DMS114 treated with DMSO at 0.1 percent for 48 hours (cell line): ENCODE results near the gene COPZ2.
"Not testable (repeated sequence)": the region's sequence is repeated elsewhere in the genome, so short reads cannot be mapped to it uniquely, and the experiment has no call there.

ENCODE experiments used
- DNase-seq: peaks from one replicate; lab custom pipeline; 2025; ENCODE audit not compliant: unreplicated experiment; lab: John Stamatoyannopoulos, UW

COPZ2 gene, protein sequence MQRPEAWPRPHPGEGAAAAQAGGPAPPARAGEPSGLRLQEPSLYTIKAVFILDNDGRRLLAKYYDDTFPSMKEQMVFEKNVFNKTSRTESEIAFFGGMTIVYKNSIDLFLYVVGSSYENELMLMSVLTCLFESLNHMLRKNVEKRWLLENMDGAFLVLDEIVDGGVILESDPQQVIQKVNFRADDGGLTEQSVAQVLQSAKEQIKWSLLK

DNA sequence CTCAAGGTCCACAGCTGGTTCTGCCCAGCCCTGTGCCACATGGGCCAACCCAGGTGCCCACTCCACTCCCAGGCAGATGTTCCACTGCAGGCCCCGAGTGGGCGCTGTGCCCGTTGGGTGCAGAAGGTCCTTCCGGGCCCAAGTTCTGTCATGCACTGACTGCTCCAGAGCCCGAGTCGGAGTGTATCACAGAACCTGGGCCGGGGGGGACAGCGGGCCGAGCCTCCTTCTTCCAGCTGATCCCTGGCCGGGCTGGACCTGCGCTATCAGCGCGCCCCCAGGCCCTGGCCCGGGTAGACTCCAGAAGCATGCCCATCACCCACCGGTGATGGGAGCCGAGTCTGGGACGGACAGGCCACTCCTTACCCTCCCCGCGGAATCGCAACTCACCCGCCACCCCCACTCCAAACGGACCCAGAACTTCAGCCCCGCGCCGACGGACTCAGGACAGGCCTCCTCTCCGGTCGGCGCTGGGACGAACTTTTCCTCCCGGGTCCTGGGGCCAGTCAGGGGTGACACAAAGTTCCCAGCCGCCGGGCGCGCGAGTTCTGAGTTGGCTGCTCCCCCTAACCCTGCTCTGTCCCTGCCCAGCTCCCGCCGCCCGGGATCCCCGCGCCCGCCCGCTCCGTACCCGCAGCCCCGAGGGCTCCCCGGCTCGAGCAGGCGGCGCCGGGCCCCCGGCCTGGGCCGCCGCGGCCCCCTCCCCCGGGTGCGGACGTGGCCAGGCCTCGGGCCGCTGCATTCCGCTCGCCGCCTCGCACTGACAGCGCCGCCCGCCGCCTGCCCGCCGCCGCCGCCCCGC, at the start of gene COPZ2:
Gene COPZ2, minus strand, starts transcription at position 762 of the 802 bp plus-strand sequence. Its CDS starts 20 bp downstream, at position 742.
- DNase-seq, result no peak

DNA sequence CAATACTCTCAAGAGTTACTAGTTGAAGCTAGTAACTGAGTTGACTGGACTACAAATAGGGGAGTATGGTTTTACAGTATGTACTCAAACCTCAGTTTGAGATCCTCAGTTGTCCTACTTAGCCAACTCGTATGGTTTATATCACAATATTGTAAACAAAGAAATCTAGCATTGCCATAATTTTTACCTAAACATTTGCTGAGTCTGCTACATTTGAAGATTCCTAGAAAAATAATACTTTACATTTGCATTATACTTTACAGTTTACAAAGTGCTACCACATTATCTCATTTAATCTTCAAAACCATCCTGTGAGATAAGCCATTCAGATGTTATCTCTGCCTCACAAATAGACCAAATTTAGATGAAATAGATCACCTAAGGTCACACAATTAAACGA, 47.3 kb upstream of the COPZ2 start:
- no peak for DNase-seq

DNA sequence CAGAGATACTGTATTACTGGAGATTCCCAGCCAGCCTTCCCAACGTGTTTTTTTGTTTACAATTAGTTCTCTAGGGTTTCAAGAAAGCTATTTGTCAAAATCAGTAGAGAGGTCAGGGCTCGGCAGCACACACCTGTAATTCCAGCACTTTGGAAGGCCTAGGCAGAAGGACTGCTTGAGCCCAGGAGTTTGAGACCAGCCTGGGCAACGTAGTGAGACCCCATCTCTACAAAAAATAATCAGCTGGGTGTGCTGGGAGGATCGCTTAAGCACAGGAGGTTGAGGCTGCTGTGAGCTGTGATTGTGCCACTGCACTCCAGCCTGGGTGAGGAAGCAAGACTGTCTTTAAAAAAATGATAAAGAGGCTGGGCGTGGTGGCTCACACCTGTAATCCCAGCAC, 44.3 kb upstream of the COPZ2 start:
- no peak for DNase-seq

DNA sequence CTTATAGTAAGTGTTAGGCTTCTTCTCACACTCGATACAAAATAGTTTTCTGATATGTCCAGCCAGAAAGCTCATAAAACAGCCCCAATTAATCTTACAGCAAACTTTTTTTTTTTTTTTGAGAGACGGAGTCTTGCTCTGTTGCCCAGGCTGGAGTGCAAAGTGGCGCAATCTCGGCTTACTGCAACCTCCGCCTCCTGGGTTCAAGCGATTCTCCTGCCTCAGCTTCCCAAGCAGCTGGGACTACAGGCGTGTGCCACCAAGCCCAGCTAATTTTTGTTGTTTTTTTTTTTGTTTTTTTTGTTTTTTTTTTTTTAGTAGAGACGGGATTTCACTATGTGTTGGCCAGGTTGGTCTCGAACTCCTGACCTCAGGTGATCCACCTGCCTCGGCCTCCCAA, 39.6 kb upstream of the COPZ2 start:
- DNase-seq, result not testable (repeated sequence)

DNA sequence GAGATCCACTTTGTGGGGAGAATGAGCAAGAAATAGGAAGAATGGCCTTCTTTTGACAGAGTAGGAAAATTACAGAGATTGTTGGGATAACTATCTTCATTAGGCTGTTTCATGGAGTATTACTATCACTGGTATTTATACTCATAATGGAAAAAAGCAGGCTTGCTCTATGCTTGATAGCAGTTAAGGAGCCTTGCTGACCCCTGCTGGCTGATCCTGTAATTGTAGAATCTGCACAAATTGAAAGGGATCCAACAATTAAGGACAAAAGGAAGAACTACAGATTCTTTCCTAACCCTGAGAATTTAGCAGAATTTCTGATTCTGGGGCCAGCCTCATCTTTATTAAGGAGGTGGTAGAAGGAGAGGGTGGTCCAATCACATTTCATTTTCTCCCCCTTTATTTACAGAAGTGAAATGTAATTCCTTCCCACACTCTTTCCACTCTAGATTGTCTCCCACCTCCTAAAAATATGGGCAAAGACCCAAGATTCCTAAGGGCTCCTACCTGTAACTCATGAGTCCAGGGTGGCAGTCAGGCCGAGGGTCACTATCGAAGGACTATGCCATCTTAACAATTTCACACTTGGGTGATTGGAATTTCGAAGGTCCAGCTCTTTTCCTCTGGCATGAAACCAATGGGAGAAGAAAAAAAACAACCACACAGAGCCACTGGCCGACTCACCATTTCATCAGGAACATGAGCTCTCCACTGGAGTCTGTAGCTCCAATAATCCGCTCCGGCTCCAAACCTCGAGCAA, 36.9 kb upstream of the COPZ2 start:
- DNase-seq, result peak; percentile 52

DNA sequence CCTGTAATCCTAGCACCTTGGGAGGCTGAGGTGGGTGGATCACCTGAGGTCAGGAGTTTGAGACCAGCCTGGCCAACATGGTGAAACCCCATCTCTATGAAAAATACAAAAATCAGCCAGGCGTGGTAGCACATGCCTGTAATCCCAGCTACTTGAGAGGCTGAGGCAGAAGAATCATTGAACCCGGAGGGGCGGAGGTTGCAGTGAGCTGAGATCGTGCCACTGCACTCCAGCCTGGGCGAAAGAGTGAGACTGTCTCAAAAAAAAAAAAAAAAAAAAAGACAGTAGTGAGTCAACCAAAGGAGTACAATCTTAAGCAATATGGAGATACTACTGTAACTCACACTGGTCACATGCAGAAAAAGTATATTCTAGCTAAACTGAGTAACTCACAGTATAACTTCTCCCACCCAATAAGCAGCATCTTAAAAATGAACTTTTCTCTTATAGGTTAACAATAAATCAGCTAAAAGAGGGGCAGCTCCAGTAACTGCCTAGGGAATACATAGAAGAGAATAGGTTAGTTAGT, 36.0 kb upstream of the COPZ2 start:
- DNase-seq, result not testable (repeated sequence)

DNA sequence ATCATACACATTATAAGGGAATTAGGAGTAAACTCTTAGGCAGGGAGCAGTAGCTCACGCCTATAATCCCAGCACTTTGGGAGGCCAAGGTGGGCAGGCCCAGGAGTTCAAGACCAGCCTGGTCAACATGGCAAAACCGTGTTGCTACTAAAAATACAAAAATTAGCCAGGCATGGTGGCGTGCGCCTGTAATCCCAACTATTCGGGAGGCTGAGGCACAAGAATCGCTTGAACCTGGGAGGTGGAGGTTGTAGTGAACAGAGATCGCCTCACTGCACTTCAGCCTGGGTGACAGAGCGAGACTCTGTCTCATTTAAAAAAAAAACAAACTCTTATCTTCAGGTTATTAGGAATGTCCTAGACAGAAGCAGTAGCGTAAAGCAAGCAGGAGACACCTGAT, 35.2 kb upstream of the COPZ2 start:
- DNase-seq, result not testable (repeated sequence)

DNA sequence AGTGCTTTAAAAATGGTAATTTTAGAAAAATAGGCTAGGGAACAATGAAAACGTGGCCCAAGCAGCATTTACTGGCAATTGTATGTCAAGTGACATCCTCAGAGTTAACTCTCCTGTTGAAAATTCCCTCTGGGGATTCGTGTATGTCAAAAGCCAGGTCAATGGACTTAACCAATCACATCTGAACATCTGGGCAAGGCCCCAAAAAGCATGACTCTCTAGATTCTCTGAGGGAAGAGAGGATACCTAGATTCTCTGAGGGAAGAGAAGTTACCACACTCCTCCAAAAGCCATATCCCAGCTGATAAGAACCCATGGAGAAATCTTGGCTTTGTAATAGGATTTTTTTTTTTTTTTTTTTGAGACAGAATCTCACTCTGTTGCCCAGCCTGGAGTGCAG, 34.1 kb upstream of the COPZ2 start:
- no peak for DNase-seq

DNA sequence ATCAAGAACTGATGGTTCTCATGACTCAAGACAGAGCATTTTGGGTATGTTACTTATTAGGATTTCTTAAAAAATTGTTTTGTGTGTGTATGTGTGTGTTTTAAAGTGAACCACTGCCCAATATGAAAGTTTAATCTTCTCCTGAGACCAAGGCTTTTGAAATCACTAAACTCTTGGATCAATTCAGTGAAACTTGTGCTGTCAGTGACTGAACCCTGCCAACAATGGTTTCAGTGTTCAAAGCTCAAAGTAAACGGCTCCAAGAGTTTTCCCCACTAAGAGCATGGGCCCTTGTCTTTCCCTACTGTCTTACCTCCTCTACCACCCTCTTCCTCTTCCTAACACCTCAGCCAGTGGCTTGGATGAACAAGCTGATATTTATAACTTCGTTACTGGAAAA, 32.6 kb upstream of the COPZ2 start:
- DNase-seq, result no peak

DNA sequence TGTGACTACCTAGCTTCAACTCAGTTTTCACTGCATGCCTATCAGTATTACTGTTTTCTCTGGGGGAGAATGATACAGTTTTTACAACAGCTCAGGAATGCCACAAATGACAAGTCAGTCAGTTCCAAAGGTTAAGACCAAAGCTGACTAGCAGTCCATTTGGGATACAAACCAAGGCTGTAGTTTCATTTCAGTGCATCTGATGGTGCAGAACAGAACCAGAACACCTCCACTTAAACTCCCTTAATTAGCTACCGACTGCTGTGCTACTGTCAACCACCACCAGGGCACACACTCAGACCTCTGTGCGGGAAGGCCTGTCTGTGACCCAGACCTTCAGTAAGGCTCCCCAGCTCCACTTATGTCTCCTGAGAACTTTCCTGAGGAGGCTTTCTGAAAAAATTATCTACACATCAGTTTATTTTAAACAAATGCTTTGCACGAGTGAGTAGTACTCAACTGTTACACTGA, 30.9 kb upstream of the COPZ2 start:
- peak; percentile 26 for DNase-seq

DNA sequence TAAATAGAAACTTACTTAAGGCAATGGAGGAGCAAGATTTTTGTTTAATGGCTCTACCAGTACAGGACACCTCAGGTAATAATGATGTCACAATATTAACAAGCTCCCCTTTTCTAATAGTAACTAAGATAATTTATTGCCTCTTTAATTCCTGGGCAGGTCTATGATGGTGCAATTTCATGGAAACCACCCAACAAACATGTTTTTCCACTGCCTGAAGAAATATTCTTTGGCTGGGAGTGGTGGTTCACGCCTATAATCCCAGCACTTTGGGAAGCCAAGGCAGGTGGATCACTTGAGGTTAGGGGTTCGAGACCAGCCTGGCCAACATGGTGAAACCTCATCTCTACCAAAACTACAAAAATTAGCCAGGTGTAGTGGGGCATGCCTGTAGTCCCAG, 30.2 kb upstream of the COPZ2 start:
- not testable (repeated sequence) for DNase-seq

DNA sequence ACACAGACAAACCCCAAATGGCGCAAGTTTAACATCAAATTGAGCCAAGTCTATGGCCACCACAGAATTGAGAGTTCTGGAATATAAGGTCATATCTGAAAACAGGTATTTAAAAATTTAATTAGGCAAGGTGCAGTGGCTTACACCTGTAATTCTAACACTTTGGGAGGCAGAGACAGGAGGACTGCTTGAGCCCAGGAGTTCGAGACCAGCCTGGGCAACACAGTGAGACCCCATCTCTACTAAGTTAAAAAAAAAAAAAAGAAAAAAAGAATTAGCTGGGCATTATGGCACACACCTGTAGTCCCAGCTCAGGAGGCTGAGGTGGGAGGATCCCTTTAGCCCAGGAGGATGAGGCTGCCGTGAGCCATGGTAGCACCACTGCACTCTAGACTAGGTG, 29.6 kb upstream of the COPZ2 start:
- DNase-seq, result no peak

DNA sequence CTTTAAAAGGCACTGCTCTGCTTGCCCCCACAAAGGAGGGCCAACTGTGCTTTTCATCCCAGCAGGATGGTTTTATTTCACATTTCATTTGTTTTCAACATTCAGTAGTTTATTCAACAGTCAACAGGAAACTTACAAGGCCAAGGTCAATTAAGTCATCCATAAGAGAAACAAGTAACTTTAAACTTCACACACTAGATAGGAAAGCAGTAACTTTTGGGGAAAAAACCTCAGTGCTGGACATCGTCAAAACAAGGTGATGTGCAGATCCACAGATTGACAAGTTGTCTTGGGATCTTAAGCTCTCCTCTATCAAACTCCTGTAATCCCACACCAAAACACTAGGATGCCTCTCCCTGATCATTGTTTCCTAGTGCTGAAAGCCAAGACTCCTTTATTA, 29.1 kb upstream of the COPZ2 start:
- DNase-seq, result peak; percentile 10

DNA sequence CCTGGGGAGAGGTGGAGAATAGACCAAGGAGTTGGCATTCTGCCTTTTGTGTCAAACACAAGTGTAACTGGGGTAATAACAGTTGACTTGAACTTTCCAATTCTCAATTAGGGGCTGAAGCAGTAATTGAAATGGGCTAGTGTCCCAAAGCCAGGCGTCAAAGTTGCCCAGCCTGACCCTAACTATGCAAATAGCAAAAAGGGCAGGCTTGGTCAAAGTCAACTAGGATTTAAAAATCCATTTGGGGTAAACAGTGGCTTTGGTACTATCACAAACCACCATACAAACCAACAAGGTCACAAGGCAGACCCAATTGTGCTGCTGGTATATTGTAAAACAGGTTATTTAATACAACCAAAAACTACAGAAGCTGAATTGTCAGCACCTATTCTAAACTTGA, 28.6 kb upstream of the COPZ2 start:
- DNase-seq, result no peak

DNA sequence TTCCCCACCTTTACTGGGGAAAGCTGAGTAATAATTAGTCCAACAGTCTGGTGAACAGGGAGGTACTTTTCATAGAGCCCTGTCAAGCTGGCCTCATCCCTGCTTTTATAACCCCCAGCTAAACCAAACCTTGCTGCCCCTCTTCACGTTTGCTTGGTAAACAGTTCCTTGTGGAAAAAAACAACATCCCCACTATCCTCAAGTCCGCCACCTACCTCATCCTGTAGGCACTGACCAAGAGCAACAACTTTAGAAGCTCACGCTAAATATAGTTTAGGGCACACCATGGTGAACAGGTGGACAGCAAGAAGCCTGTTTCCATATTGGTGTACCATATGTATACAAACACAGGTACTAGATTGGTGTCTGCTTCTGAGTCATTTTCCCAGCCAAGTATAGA, 27.0 kb upstream of the COPZ2 start:
- no peak for DNase-seq

DNA sequence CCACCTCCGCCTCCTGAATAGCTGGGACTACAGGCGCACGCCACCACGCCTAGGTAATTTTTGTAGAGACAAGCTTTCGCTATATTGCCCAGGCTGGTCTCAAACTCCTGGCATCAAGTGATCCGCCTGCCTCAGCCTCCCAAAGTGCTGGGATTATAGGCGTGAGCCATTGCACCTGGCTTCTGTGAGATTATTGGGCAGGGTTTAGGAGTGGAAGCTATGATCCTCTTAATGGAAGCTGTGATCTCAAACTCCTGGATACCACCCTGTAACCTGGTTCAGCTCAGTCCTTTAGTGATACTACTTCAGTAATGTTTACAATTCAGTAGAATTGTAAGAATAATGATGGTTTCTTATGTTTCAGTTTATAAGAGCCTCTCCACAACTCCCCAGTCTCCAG, 24.7 kb upstream of the COPZ2 start:
- DNase-seq, result no peak

DNA sequence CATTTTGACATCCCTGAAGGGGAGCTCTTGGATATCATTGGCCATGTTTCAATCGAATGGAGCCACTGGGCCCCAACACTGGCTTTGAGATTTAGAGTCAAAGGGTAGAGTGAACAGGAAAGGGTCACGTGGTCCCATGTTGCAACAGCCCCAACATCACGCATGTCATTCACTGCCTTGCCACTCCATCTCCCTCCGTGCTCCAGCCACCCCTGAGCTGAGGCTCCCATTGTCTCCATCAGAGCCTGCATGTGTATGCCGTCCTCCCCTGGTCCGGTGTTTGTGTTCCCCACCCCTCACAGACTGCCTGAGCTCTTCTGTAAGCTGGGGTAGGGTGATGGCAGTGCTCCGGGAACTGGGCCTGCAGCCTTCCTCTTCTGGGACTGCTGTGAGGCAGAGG, 22.7 kb upstream of the COPZ2 start:
- DNase-seq, result no peak

DNA sequence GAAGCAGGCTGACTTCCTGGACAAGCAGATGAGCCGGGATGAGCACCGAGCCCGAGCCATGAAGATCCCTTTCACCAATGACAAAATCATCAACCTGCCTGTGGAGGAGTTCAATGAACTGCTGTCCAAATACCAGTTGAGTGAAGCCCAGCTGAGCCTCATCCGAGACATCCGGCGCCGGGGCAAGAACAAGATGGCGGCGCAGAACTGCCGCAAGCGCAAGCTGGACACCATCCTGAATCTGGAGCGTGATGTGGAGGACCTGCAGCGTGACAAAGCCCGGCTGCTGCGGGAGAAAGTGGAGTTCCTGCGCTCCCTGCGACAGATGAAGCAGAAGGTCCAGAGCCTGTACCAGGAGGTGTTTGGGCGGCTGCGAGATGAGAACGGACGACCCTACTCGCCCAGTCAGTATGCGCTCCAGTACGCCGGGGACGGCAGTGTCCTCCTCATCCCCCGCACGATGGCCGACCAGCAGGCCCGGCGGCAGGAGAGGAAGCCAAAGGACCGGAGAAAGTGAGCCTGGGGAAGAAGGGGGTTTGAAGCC, 21.6 kb upstream of the COPZ2 start:
- DNase-seq, result no peak

DNA sequence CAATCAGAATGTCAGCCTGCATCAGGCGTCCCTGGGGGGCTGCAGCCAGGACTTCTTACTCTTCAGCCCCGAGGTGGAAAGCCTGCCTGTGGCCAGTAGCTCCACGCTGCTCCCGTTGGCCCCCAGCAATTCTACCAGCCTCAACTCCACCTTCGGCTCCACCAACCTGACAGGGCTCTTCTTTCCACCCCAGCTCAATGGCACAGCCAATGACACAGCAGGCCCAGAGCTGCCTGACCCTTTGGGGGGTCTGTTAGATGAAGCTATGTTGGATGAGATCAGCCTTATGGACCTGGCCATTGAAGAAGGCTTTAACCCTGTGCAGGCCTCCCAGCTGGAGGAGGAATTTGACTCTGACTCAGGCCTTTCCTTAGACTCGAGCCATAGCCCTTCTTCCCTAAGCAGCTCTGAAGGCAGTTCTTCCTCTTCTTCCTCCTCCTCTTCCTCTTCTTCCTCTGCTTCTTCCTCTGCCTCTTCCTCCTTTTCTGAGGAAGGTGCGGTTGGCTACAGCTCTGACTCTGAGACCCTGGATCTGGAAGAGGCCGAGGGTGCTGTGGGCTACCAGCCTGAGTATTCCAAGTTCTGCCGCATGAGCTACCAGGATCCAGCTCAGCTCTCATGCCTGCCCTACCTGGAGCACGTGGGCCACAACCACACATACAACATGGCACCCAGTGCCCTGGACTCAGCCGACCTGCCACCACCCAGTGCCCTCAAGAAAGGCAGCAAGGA, 21.0 kb upstream of the COPZ2 start:
- DNase-seq, result no peak

DNA sequence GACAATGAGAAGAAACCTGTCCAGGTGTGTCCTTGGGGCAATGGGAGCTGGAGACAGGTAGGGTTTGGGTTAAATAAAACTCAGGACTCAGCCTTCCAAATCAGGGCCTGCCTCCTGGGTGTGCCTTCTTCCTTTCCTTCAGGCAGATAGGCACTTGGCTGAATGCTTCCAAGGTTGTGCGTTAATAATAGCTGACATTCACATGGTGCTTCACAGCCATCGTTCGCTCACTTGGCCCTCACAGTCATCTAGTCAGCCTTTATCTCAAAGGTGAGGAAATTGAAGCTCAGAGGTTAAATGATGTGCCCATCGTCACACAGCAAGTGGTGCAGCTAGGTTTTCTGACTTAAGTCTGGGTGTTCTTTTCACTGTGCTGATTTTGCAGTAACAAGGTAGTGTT, 20.0 kb upstream of the COPZ2 start:
- no peak for DNase-seq

DNA sequence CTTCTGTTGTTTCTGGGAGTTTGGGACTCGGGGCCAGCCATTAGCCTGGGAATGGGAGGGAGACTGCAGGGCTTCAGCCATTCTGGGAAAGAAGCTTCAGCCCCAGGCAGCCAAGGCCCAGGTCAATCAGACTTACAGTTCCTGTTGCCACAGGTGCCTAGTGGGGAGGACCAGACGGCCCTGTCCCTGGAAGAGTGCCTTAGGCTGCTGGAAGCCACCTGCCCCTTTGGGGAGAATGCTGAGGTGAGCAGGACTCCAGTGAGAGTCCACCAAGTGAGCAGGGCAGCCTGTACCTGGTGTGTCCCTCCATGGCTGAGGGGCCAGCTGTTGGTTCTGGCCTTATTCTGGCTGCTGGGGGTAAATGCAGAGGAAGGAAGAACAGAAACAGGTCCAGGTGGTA, 19.3 kb upstream of the COPZ2 start:
- DNase-seq, result no peak
